GM23338 (cell line): ENCODE results near the gene ANKRD2.

Experiments used
- CREB1 ChIP-seq: fragments of 250-450 bp; sonication (Bioruptor Pico); IDR thresholded peaks from 2 replicates; pipeline ENCODE4 v1.5.0; 2020; ENCODE audit warnings: low read depth, mild to moderate bottlenecking, moderate library complexity
- EZH2phosphoT487 ChIP-seq: fragments of 200-600 bp; sonication (generic); IDR thresholded peaks from one replicate; pipeline ENCODE4 v1.8.1; 2018; ENCODE audit warnings: antibody characterized with exemption; ENCODE audit not compliant: unreplicated experiment
- POLR2AphosphoS5 ChIP-seq: IDR thresholded peaks from 2 replicates; pipeline ENCODE4 v1.6.1; 2016; ENCODE audit warnings: antibody characterized with exemption, low read depth
- TF ChIP-seq, protein P1 (sequence below), 2 experiments: fragments of 200-600 bp in 1 of 2; sonication (generic) in 1 of 2; conservative IDR thresholded peaks; 2 replicates each; pipeline versions ENCODE4 v1.5.1 to v1.6.1; 2016 to 2017; ENCODE audit warnings: antibody characterized with exemption in 2 of 2, low read depth in 2 of 2, mild to moderate bottlenecking in 2 of 2, moderate library complexity in 1 of 2
- TF ChIP-seq, protein P2 (sequence below): IDR thresholded peaks from one replicate; pipeline ENCODE4 v1.6.1; 2018; ENCODE audit warnings: antibody characterized with exemption; ENCODE audit not compliant: unreplicated experiment

DNA sequence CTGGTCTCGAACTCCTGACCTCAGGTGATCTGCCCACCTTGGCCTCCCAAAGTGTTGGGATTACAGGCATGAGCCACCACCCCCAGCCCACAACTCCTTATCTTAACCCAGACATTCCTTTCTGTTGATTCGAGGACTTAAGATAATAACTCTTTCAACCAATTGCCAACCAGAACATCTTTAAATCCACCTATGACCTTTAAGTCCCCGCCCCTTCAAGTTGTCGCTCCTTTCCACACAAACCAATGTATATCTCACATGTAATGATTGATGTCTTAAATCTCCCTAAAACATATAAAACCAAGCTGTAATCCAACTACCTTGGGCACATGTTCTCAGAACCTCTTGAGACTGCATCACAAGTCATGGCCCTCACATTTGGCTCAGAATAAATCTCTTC is 7.8 kb upstream of the ANKRD2 start:
- TF ChIP-seq, protein P1, sequence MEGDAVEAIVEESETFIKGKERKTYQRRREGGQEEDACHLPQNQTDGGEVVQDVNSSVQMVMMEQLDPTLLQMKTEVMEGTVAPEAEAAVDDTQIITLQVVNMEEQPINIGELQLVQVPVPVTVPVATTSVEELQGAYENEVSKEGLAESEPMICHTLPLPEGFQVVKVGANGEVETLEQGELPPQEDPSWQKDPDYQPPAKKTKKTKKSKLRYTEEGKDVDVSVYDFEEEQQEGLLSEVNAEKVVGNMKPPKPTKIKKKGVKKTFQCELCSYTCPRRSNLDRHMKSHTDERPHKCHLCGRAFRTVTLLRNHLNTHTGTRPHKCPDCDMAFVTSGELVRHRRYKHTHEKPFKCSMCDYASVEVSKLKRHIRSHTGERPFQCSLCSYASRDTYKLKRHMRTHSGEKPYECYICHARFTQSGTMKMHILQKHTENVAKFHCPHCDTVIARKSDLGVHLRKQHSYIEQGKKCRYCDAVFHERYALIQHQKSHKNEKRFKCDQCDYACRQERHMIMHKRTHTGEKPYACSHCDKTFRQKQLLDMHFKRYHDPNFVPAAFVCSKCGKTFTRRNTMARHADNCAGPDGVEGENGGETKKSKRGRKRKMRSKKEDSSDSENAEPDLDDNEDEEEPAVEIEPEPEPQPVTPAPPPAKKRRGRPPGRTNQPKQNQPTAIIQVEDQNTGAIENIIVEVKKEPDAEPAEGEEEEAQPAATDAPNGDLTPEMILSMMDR (conservative IDR thresholded peaks at IDR 0.05; ENCODE audit: low read depth in 2 of 2), result no peak
- TF ChIP-seq POLR2AphosphoS5 (no peak), CREB1 (CRISPR knock-in tag) (no peak), EZH2phosphoT487 (no peak)
- TF ChIP-seq, protein P2, sequence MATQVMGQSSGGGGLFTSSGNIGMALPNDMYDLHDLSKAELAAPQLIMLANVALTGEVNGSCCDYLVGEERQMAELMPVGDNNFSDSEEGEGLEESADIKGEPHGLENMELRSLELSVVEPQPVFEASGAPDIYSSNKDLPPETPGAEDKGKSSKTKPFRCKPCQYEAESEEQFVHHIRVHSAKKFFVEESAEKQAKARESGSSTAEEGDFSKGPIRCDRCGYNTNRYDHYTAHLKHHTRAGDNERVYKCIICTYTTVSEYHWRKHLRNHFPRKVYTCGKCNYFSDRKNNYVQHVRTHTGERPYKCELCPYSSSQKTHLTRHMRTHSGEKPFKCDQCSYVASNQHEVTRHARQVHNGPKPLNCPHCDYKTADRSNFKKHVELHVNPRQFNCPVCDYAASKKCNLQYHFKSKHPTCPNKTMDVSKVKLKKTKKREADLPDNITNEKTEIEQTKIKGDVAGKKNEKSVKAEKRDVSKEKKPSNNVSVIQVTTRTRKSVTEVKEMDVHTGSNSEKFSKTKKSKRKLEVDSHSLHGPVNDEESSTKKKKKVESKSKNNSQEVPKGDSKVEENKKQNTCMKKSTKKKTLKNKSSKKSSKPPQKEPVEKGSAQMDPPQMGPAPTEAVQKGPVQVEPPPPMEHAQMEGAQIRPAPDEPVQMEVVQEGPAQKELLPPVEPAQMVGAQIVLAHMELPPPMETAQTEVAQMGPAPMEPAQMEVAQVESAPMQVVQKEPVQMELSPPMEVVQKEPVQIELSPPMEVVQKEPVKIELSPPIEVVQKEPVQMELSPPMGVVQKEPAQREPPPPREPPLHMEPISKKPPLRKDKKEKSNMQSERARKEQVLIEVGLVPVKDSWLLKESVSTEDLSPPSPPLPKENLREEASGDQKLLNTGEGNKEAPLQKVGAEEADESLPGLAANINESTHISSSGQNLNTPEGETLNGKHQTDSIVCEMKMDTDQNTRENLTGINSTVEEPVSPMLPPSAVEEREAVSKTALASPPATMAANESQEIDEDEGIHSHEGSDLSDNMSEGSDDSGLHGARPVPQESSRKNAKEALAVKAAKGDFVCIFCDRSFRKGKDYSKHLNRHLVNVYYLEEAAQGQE, result no peak
